RKO (cell line): ENCODE measurements around the gene MYH6.
"Not testable (repeated sequence)": the region's sequence is repeated elsewhere in the genome, so short reads cannot be mapped to it uniquely, and the experiment has no call there.

ENCODE experiments used
- DNase-seq: peaks from one replicate; pipeline ENCODE4 v3.0.0-alpha.2; 2016; ENCODE audit warnings: low spot score

Gene MYH6

GRCh38 chr14:23435543-23436326, 27.7 kb upstream of the MYH6 start, which contains the start of gene MYH7:
MYH7 (minus strand) TSS chr14:23435660; CDS start chr14:23433732, 1,928 bp downstream.
- no peak for DNase-seq

- no peak for DNase-seq
Observed at GRCh38 chr14:23434488-23435222, 26.6 kb upstream of the MYH6 start.

GRCh38 chr14:23433457-23433856, 25.4 kb upstream of the MYH6 start:
- DNase-seq: no peak

DNA sequence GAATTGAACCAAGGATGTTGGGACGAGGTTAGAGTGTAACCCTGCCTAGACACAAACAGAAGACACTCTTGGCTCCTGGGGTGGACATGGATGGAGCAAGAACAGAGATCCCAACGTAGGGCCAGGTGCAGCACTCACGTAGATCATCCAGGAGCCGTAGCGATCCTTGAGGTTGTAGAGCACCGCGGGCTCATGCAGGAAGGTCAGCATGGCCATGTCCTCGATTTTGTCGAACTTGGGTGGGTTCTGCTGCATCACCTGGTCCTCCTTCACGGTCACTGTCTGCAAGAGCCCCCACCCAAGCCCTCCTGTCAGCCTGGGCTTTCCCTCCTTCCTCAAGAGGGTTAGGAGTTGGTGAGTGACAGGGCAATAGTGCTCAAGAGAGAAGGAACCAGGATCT, 24.9 kb upstream of the MYH6 start:
- DNase-seq: no peak

- no peak for DNase-seq
Observed at GRCh38 chr14:23432102-23432925, 24.2 kb upstream of the MYH6 start.

DNA sequence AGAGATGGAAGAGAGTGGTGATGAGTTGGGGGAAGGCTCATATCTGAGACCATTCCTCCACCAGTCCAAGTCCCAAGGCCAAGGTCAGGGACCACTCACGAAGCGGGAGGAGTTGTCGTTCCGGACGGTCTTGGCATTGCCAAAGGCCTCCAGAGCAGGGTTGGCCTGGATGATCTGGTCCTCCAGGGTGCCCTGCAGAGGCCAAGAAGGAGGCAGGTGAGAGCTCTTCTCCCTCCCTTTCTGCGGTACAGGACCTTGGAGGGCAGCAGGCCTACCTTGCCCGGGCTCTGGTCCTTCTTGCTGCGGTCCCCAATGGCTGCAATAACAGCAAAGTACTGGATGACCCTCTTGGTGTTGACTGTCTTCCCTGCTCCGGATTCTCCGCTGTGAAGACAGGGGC, 23.4 kb upstream of the MYH6 start:
- no peak for DNase-seq

DNA sequence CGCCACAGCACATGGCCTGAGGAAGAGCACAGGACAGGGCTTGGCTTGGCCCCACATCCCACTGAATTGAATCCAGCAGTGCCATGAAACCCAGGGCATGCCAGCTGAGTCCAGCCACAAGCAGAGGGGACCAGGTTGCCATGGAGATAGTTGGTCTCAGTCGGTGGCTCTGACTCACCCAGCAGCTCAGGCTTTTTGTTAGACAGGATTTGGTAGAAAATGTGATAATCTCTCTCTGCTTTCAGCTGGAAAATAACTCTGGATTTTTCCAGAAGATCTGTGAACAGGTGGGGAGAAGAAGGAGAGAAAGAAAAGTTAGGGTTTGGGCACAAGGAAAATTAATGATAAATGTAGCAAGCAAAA, 22.6 kb upstream of the MYH6 start:
- DNase-seq: peak; percentile 15

- DNase-seq: no peak
Observed at GRCh38 chr14:23430016-23430722, 22.1 kb upstream of the MYH6 start.

DNA sequence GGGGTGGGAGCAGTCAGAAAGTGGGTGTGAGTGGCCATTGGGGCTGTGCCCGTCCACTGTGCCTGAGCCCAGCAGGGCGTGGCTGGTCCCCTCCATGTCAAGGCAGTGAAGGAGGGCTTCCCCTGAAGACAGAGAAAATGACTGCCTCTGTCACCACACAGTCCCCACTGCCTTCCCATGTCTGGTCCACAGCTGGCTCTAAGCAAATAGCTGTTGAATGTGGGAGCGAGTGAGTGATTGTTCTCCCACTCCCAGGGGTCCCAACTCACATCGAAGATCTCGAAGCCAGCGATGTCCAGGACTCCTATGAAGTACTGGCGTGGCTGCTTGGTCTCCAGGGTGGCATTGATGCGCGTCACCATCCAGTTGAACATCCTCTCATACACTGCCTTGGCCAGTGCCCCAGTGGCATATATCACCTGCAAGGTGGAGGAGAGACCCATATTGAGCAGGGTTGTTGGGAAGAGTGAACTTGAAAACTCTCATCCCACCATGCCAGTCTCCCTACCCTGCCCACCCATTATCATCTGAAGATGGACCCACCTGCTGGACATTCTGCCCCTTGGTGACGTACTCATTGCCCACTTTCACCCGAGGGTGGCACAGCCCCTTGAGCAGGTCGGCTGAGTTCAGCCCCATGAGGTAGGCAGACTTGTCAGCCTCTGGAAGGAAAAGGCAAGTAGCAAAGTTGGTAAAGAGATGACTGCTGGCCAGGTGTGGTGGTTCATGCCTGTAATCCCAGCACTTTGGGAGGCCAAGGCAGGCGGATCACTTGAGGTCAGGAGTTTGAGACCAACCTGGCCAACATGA, 20.8 kb upstream of the MYH6 start:
- DNase-seq: no peak

DNA sequence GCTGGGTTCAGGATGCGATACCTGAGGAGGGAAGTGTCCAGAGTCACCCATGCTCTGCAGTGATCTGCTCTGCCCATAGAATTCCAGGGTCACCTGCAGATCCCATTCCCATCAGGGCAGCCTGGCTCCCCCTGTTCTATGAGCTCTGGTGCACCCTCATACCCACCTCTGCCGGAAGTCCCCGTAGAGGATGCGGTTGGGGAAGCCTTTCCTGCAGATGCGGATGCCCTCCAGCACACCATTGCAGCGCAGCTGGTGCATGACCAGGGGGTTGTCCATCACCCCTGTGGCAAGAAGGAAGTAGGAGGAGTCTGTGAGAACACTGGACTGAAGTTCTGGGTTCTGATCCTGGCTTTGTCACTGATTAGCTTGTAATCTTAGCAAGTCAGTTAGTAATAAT, 17.7 kb upstream of the MYH6 start:
- not testable (repeated sequence) for DNase-seq

DNA sequence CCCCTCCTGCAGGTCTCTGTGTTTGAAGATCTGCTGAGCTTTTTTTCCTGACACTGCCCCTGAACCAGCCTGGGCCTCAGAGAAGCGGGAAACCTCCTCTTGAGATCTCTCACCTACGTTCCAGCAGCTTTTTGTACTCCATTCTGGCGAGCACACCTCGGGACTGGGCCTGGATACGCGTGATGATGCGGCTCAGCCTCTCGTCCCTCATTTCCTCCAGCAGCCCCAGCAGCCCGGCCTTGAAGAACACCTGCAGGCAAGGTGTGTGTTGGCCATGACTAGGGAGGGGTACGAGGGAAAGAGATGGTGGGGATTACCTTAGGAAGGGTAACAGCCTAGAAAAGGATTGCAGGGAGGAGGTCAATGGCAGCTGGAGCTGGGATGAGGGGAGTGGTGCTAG, 17.1 kb upstream of the MYH6 start:
- no peak for DNase-seq

DNA sequence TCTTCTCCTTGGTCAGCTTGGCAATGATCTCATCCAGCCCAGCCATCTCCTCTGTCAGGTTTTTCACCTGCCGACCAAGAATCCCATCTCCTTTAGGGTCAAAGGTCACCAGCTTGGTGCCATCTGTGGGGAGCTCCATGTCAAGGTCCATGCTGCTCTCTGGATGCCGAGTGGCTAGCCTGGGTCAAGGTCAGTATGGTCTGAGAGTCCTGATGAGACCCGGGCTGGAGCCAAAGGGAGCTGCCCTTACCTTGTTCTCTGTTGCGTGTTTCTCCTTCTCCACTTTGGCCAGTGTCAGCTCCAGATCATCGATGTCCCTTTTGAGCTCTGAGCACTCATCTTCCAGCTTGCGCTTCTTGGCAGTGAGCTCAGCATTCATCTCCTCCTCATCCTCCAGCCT, 15.6 kb upstream of the MYH6 start:
- DNase-seq: no peak

DNA sequence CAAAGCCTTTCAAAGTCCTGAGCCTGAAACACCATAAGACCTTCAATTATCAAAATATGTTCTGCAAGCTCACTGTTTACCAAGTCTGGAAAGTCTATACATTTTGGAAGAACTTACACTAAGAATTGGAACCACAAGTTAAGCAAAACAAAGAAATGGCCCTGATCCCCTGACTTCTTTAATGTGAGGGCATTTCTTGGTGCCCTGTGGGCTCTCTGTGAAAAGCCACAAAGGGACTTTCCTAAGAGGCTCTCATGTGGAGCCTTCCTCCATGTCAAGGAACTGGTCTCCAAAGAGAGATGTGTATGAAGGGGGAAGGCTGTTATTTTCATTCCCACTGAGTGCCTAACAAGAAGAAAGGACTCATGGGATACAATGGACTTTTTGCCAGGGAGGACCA, 13.5 kb upstream of the MYH6 start:
- DNase-seq: no peak

GRCh38 chr14:23419646-23420045, 11.6 kb upstream of the MYH6 start:
- DNase-seq: not testable (repeated sequence)

DNA sequence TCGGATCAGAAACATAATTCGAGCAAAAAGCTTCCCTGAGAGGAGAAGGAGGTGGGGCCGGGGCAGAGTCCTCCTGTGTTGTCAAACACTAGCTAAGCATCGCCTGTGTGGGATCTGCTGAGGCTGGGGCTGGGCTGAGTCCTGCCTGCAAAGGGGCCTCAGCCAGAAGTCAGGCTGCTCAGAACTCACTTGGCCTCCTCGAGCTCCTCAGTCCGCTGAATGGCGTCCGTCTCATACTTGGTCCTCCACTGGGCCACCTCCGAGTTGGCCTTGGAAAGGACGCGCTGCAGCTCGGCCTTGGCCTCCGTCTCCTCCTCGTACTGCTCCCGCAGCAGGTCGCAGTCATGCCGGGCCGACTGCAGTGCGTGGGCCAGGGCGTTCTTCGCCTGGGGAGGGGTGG, 9.9 kb upstream of the MYH6 start:
- no peak for DNase-seq

- DNase-seq: not testable (repeated sequence)
Observed at GRCh38 chr14:23417269-23417668, 9.2 kb upstream of the MYH6 start.

- no peak for DNase-seq
Observed at GRCh38 chr14:23416801-23417200, 8.7 kb upstream of the MYH6 start.

GRCh38 chr14:23415821-23416778, 8.0 kb upstream of the MYH6 start:
- DNase-seq: no peak

DNA sequence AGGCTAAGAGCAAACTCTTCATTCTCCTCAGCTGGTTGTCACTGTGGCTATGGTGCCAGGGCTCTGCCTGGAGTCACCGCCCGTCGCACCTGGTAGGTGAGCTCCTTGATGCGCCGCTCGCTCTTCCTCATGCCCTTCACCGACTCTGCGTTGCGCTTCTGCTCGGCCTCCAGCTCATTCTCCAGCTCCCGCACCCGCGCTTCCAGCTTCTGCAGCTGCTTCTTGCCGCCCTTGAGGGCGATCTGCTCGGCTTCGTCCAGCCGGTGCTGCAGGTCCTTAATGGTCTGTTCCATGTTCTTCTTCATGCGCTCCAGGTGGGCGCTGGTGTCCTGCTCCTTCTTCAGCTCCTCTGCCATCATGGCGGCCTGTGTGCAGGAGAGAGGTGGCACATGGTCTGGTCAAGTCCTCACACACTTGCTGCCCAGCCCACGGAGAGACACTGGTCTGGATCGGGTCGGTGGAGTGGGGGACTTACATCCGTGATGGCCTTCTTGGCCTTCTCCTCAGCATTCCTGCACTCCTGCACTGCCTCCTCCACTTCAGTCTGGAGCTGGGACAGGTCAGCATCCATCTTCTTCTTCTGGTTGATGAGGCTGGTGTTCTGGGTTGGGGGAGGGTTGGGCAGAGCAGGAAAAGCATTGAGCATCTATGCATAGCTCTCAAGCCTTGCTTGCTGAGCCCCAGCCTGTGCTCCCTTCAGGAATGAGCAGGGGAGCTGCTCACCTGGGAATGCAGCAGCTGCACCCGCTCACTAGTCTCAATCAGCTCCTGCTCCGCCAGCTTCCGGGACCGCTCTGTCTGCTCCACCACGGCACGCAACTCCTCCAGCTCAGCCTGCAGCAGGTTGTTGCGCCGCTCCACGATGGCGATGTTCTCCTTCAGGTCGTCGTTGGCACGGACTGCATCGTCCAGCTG, 7.1 kb upstream of the MYH6 start:
- no peak for DNase-seq
